ENCODE measurements around the gene EIF2B5.
A peak's percentile ranks its signal among the peaks of the same experiment; 100 is the strongest.

The EIF2B5 gene

GRCh38 chr3:184142199-184142598 is 7.0 kb downstream of the EIF2B5 start:
- no peak for TF ChIP-seq CTCF (IDR thresholded peaks at IDR 0.05; ENCODE audit: low read depth, low read length)

GRCh38 chr3:184143327-184143726 is 8.2 kb downstream of the EIF2B5 start:
- Histone ChIP-seq H3K9me3 (no peaks in the 10 kb centered on the region), H3K4me3 (ENCODE audit: low read depth, low read length) (no peak overlapping the region), H3K4me1 (no peaks in the 10 kb centered on the region), H3K36me3 (peaks cover 77% of the 10 kb centered on the region), H3K27me3 (no peaks in the 10 kb centered on the region)
- no peak for DNase-seq
- no peak for TF ChIP-seq CTCF (IDR thresholded peaks at IDR 0.05; ENCODE audit: low read depth, low read length)

More at GRCh38 chr3:184142199-184142598, 7.0 kb downstream of the EIF2B5 start:
- Histone ChIP-seq H3K27me3 (no peaks in the 10 kb centered on the region), H3K36me3 (peaks cover 86% of the 10 kb centered on the region), H3K4me3 (ENCODE audit: low read depth, low read length) (no peak overlapping the region), H3K4me1 (no peaks in the 10 kb centered on the region), H3K9me3 (no peaks in the 10 kb centered on the region)
- no peak for DNase-seq

- Histone ChIP-seq H3K36me3 (peaks cover 70% of the 10 kb centered on the region), H3K4me3 (ENCODE audit: low read depth, low read length) (no peak overlapping the region), H3K9me3 (no peaks in the 10 kb centered on the region), H3K4me1 (no peaks in the 10 kb centered on the region), H3K27me3 (no peaks in the 10 kb centered on the region)
- TF ChIP-seq CTCF (IDR thresholded peaks at IDR 0.05; ENCODE audit: low read depth, low read length), result no peak
- no peak for DNase-seq
Observed at GRCh38 chr3:184144505-184144904, 9.3 kb downstream of the EIF2B5 start.

- Histone ChIP-seq H3K27me3 (no peaks in the 10 kb centered on the region), H3K4me3 (ENCODE audit: low read depth, low read length) (no peak overlapping the region), H3K9me3 (no peaks in the 10 kb centered on the region), H3K36me3 (peaks cover 67% of the 10 kb centered on the region), H3K4me1 (no peaks in the 10 kb centered on the region)
- peak; percentile 62 for TF ChIP-seq CTCF (IDR thresholded peaks at IDR 0.05; ENCODE audit: low read depth, low read length)
- peak; percentile 60 for DNase-seq
Observed at GRCh38 chr3:184145111-184145524, 10.0 kb downstream of the EIF2B5 start.

- Histone ChIP-seq H3K27me3 (no peaks in the 10 kb centered on the region), H3K36me3 (peaks cover 60% of the 10 kb centered on the region), H3K9me3 (no peaks in the 10 kb centered on the region), H3K4me1 (no peaks in the 10 kb centered on the region), H3K4me3 (ENCODE audit: low read depth, low read length) (no peak overlapping the region)
- no peak for DNase-seq
- TF ChIP-seq CTCF (IDR thresholded peaks at IDR 0.05; ENCODE audit: low read depth, low read length), result no peak
Observed at GRCh38 chr3:184145751-184146270, 10.7 kb downstream of the EIF2B5 start.

GRCh38 chr3:184148076-184148475 is 12.9 kb downstream of the EIF2B5 start:
- DNase-seq, result no peak
- H3K9me3 ChIP-seq, result no peaks in the 10 kb centered on the region
- no peak overlapping the region for H3K4me3 ChIP-seq (ENCODE audit: low read depth, low read length)
- H3K36me3 ChIP-seq, result peaks cover 38% of the 10 kb centered on the region
- no peaks in the 10 kb centered on the region for H3K4me1 ChIP-seq
- no peaks in the 10 kb centered on the region for H3K27me3 ChIP-seq
- TF ChIP-seq CTCF (IDR thresholded peaks at IDR 0.05; ENCODE audit: low read depth, low read length), result no peak
